HepG2 (cell line): ENCODE results near the gene CCDC157. TPM values are rescaled to one million over a fixed set of nuclear protein-coding genes. Genes with fewer than 3 reads are reported as not detected.

Experiments used
- EED ChIP-seq: sonication (generic); formaldehyde crosslinking; IDR thresholded peaks from 2 replicates; pipeline ENCODE4 v1.5.0; 2020; ENCODE audit warnings: mild to moderate bottlenecking, missing genetic modification reagents
- KDM5A ChIP-seq: fragments of 200-600 bp; sonication (generic); IDR thresholded peaks from 2 replicates; pipeline ENCODE4 v1.7.0; 2018; ENCODE audit warnings: antibody characterized with exemption, mild to moderate bottlenecking, low read length, borderline replicate concordance
- NCOA2 ChIP-seq: sonication (generic); formaldehyde crosslinking; IDR thresholded peaks from 2 replicates; pipeline ENCODE4 v1.8.0; 2022; ENCODE audit warnings: inconsistent platforms
- PAF1 ChIP-seq: IDR thresholded peaks from 2 replicates; pipeline ENCODE4 v1.6.1; 2016; ENCODE audit warnings: missing genetic modification reagents, missing compliant biosample characterization
- SMAD9 ChIP-seq: sonication (generic); formaldehyde crosslinking; IDR thresholded peaks from 2 replicates; pipeline ENCODE4 v1.5.1; 2020; ENCODE audit warnings: mild to moderate bottlenecking, missing genetic modification reagents
- SOX5 ChIP-seq: IDR thresholded peaks from 2 replicates; pipeline ENCODE4 v1.6.1; 2016; ENCODE audit warnings: borderline replicate concordance
- SSRP1 ChIP-seq: IDR thresholded peaks from 2 replicates; pipeline ENCODE4 v1.6.1; 2016; ENCODE audit warnings: control low read depth
- STAG1 ChIP-seq: sonication (generic); formaldehyde crosslinking; IDR thresholded peaks from 2 replicates; pipeline ENCODE4 v1.4.0; 2020; ENCODE audit warnings: missing genetic modification reagents
- TSC22D2 ChIP-seq: sonication (generic); formaldehyde crosslinking; IDR thresholded peaks from 2 replicates; pipeline ENCODE4 v1.5.1; 2020; ENCODE audit warnings: missing genetic modification reagents, mild to moderate bottlenecking, borderline replicate concordance
- ZFP36L1 ChIP-seq: sonication (generic); formaldehyde crosslinking; IDR thresholded peaks from 2 replicates; pipeline ENCODE4 v1.8.0; 2022; ENCODE audit warnings: mild to moderate bottlenecking, missing genetic modification reagents, moderate library complexity
- ZNF180 ChIP-seq: sonication (generic); formaldehyde crosslinking; IDR thresholded peaks from 2 replicates; pipeline ENCODE4 v1.4.0; 2020; ENCODE audit warnings: low read depth, missing genetic modification reagents, borderline replicate concordance
- ZNF282 ChIP-seq: fragments of 450-650 bp; IDR thresholded peaks from 2 replicates; pipeline ENCODE4 v1.6.1; 2018; ENCODE audit not compliant: partially characterized antibody
- ZNF331 ChIP-seq: sonication (generic); formaldehyde crosslinking; IDR thresholded peaks from 2 replicates; pipeline ENCODE4 v1.4.0; 2020; ENCODE audit warnings: missing genetic modification reagents
- ZNF350 ChIP-seq: sonication (generic); formaldehyde crosslinking; IDR thresholded peaks from 2 replicates; pipeline ENCODE4 v1.4.0; 2020; ENCODE audit warnings: mild to moderate bottlenecking, low read depth, missing genetic modification reagents, borderline replicate concordance
- ZNF484 ChIP-seq: sonication (generic); formaldehyde crosslinking; IDR thresholded peaks from 2 replicates; pipeline ENCODE4 v1.5.1; 2020; ENCODE audit warnings: mild to moderate bottlenecking, low read depth, missing genetic modification reagents, borderline replicate concordance
- ZNF792 ChIP-seq: IDR thresholded peaks from 2 replicates; pipeline ENCODE4 v1.6.1; 2016
- ZSCAN20 ChIP-seq: sonication (generic); formaldehyde crosslinking; IDR thresholded peaks from 2 replicates; pipeline ENCODE4 v1.4.0; 2020; ENCODE audit warnings: missing genetic modification reagents, mild to moderate bottlenecking, borderline replicate concordance
- polyA plus RNA-seq, 8 experiments: library from polyadenylated mRNA; depleted of rRNA in 3 of 8; stranded (reverse) in 7 of 8; unstranded in 1 of 8; fragments of >200 nt; fragmentation: Illumina TruSeq in 4 of 8; extraction: Trizol in 4 of 8; gene quantifications; 2 replicates each; pipeline versions ENCODE4 v1.2.1 to v1.2.3, GENCODE V29; 2011 to 2016; ENCODE audit warnings: low read depth in 4 of 8, missing spikeins in 1 of 8, mixed read lengths in 1 of 8; ENCODE audit not compliant: insufficient read depth in 1 of 8
- total RNA-seq, 5 experiments: library from RNA; depleted of rRNA; stranded (reverse); fragments of >200 nt; fragmentation: Illumina TruSeq; extraction: Trizol; gene quantifications; 2 replicates each; pipeline ENCODE4 v1.2.3, GENCODE V29; 2016; ENCODE audit warnings: low read depth in 1 of 5
- TF ChIP-seq, protein P1 (sequence below): sonication (generic); IDR thresholded peaks from 2 replicates; pipeline ENCODE4 v1.6.1; 2016; ENCODE audit warnings: low read depth, borderline replicate concordance
- TF ChIP-seq, protein P2 (sequence below): sonication (generic); formaldehyde crosslinking; IDR thresholded peaks from 2 replicates; pipeline ENCODE4 v1.4.0; 2020; ENCODE audit warnings: low read depth, mild to moderate bottlenecking, missing genetic modification reagents
- TF ChIP-seq, protein P3 (sequence below): sonication (generic); formaldehyde crosslinking; IDR thresholded peaks from 2 replicates; pipeline ENCODE4 v1.5.1; 2020; ENCODE audit warnings: mild to moderate bottlenecking, missing genetic modification reagents, borderline replicate concordance
- TF ChIP-seq, protein P4 (sequence below): sonication (generic); formaldehyde crosslinking; IDR thresholded peaks from 2 replicates; pipeline ENCODE4 v1.8.1; 2023; ENCODE audit warnings: mild to moderate bottlenecking, inconsistent platforms, moderate library complexity, missing genetic modification reagents, borderline replicate concordance
- TF ChIP-seq, protein P5 (sequence below): IDR thresholded peaks from 2 replicates; pipeline ENCODE4 v1.6.1; 2012; ENCODE audit warnings: inconsistent platforms
- TF ChIP-seq, protein P6 (sequence below): sonication (generic); formaldehyde crosslinking; IDR thresholded peaks from 2 replicates; pipeline ENCODE4 v1.4.0; 2020; ENCODE audit warnings: missing genetic modification reagents
- TF ChIP-seq, protein P7 (sequence below): sonication (generic); formaldehyde crosslinking; IDR thresholded peaks from 2 replicates; pipeline ENCODE4 v1.9.0; 2021; ENCODE audit warnings: missing genetic modification reagents, mild to moderate bottlenecking, borderline replicate concordance

Gene CCDC157
- total and polyA plus RNA-seq, 2 of the 13 experiments (the other 11 are each of a cell fraction or from before 2014, with no cell fraction given), result 1.4 to 1.6 TPM

DNA sequence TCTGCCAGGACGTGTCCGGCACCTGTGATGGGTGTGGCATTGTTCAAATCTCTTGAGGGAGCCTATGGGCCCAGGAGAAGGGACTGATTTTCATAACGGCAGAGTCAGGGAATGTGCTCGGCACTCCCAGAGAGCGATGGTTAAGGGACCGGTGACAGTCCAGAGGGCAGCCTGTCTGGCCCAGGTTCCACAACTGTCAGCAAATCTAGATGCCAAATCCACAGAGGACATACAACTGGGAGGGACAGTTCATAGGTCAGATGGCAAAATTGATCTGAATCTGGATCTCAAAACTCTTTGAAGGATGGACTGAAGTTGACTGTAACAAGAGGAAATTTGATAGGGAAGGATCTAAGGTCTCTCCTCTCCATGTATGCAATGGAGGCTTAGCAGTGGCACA, 47.5 kb downstream of the CCDC157 start (continued):
- TF ChIP-seq, protein P1, sequence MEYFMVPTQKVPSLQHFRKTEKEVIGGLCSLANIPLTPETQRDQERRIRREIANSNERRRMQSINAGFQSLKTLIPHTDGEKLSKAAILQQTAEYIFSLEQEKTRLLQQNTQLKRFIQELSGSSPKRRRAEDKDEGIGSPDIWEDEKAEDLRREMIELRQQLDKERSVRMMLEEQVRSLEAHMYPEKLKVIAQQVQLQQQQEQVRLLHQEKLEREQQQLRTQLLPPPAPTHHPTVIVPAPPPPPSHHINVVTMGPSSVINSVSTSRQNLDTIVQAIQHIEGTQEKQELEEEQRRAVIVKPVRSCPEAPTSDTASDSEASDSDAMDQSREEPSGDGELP, result no peak
- TF ChIP-seq NCOA2 (CRISPR knock-in tag) (0 out of 2 replicates have a peak, but pooled peaks have one; percentile 22), ZFP36L1 (no peak), ZNF350 (CRISPR knock-in tag) (no peak), ZNF792 (CRISPR knock-in tag) (no peak), PAF1 (CRISPR knock-in tag) (no peak), SSRP1 (no peak), SMAD9 (CRISPR knock-in tag) (no peak), STAG1 (no peak), ZNF282 (no peak), ZNF484 (CRISPR knock-in tag) (no peak), SOX5 (CRISPR knock-in tag) (peak; percentile 18; the same call in 1 of the 2 replicates), TSC22D2 (no peak), ZNF180 (CRISPR knock-in tag) (no peak), KDM5A (no peak), ZSCAN20 (no peak), ZNF331 (peak; percentile 61; the same call in 1 of the 2 replicates), EED (CRISPR knock-in tag) (no peak)
- TF ChIP-seq, protein P2, sequence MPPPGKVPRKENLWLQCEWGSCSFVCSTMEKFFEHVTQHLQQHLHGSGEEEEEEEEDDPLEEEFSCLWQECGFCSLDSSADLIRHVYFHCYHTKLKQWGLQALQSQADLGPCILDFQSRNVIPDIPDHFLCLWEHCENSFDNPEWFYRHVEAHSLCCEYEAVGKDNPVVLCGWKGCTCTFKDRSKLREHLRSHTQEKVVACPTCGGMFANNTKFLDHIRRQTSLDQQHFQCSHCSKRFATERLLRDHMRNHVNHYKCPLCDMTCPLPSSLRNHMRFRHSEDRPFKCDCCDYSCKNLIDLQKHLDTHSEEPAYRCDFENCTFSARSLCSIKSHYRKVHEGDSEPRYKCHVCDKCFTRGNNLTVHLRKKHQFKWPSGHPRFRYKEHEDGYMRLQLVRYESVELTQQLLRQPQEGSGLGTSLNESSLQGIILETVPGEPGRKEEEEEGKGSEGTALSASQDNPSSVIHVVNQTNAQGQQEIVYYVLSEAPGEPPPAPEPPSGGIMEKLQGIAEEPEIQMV (CRISPR knock-in tag), result no peak
- TF ChIP-seq, protein P3, sequence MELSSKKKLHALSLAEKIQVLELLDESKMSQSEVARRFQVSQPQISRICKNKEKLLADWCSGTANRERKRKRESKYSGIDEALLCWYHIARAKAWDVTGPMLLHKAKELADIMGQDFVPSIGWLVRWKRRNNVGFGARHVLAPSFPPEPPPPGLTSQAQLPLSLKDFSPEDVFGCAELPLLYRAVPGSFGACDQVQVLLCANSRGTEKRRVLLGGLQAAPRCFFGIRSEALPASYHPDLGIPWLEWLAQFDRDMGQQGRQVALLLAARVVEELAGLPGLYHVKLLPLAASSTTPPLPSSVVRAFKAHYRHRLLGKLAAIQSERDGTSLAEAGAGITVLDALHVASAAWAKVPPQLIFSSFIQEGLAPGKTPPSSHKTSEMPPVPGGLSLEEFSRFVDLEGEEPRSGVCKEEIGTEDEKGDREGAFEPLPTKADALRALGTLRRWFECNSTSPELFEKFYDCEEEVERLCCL, result no peak
- TF ChIP-seq, protein P4, sequence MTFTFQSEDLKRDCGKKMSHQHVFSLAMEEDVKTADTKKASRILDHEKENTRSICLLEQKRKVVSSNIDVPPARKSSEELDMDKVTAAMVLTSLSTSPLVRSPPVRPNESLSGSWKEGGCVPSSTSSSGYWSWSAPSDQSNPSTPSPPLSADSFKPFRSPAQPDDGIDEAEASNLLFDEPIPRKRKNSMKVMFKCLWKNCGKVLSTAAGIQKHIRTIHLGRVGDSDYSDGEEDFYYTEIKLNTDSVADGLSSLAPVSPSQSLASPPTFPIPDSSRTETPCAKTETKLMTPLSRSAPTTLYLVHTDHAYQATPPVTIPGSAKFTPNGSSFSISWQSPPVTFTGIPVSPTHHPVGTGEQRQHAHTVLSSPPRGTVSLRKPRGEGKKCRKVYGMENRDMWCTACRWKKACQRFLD, result no peak
- TF ChIP-seq, protein P5, sequence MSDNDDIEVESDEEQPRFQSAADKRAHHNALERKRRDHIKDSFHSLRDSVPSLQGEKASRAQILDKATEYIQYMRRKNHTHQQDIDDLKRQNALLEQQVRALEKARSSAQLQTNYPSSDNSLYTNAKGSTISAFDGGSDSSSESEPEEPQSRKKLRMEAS, result no peak
- TF ChIP-seq, protein P6, sequence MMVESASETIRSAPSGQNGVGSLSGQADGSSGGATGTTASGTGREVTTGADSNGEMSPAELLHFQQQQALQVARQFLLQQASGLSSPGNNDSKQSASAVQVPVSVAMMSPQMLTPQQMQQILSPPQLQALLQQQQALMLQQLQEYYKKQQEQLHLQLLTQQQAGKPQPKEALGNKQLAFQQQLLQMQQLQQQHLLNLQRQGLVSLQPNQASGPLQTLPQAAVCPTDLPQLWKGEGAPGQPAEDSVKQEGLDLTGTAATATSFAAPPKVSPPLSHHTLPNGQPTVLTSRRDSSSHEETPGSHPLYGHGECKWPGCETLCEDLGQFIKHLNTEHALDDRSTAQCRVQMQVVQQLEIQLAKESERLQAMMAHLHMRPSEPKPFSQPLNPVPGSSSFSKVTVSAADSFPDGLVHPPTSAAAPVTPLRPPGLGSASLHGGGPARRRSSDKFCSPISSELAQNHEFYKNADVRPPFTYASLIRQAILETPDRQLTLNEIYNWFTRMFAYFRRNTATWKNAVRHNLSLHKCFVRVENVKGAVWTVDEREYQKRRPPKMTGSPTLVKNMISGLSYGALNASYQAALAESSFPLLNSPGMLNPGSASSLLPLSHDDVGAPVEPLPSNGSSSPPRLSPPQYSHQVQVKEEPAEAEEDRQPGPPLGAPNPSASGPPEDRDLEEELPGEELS (CRISPR knock-in tag), result peak; percentile 64
- TF ChIP-seq, protein P7, sequence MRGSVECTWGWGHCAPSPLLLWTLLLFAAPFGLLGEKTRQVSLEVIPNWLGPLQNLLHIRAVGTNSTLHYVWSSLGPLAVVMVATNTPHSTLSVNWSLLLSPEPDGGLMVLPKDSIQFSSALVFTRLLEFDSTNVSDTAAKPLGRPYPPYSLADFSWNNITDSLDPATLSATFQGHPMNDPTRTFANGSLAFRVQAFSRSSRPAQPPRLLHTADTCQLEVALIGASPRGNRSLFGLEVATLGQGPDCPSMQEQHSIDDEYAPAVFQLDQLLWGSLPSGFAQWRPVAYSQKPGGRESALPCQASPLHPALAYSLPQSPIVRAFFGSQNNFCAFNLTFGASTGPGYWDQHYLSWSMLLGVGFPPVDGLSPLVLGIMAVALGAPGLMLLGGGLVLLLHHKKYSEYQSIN (CRISPR knock-in tag), result no peak
